Measurements from ENCODE around the gene MTARC1.

MTARC1 gene

DNA sequence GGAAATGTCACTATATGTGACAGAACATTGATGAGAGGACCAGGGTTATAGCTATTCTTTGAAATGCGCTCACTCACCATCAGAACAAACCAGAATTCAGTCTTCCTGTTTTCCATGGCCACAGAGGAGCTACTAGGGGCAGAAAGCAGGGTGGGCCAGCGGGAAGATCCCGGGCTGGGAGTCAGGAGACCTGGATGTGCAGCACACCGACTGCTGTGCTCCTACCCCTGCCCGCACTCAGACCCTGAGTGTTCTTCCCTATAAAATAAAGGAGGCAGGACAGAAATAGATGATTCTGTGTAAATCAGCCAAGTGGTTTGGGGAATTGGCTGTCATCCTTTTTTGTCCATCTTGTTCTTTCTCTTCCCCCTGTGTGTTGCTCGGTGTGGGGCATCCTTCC lies 21.0 kb downstream of the MTARC1 start:
- DNase-seq = no peak

DNA sequence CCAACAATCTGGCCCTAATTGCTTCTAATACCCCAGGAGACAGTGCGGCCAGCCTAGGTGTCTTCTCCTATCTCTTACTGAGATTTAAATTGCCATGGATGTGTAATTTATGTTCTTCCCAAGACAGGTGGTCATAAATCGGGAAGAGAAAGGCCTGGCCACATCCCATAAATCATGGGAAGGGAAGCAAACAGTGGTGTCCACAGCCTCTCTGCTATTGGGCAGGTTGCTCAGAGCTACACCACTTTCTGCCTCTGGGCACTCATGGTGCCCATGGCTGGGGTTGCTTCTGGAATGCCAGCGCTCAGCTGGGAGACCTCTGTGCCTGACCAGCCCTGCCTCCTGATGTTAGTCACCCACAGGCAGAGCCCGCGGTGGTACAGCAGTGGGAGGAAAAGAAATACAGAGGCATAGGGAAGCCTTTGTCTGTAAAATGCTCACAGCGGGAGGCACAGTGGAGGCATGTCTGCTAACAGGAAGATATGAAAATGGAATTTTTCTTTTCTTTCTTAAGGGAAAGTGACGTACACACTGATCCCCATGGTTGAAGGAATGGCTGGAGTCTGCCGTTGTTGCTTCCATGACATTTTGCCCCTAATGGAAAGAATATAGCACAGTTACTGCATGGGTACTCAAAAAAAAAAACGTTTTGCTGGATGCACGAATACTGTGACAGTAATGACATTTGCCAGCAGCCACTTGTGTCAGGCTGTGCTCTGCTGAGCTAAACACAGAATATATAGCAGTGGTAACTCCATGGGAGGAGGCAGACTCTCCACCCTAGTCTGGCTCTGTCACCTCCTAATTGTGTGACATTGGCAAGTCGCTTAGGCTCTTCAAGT lies 21.9 kb downstream of the MTARC1 start:
- peak; percentile 27 for DNase-seq

DNA sequence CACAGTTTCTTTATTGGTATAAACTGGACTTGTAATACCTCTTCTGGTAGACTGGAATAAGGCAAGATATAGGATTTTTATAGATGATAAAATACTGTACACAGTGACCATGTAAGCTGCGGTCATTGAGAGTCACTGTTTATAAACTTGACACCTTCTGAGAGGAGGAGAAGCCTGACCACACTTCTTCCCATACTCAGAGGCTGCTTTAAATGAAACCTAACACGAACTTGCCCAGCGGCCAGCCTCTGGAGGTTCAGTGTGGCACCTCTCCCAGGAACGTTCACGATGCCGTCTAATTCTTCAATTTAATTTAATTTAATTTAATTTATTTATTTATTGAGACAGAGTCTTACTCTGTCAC lies 22.5 kb downstream of the MTARC1 start:
- no peak for DNase-seq

DNA sequence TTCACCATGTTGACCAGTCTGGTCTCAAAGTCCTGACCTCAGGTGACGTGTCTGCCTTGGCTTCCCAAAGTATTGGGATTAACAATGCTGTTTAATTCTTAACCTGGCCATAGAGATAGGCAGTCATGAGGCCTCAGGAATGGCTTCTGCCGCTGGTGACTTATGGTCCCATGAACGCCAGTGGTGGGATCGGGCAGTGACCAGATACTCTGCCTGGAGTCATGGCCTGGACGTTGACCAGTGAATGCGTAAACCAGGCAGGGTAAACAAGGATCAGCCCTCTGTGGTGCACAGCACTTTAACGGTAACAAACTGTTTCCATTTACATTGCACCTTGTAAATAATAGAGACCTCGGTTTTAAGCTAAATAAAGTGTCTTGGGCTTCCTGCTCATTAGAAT lies 23.0 kb downstream of the MTARC1 start:
- no peak for DNase-seq

DNA sequence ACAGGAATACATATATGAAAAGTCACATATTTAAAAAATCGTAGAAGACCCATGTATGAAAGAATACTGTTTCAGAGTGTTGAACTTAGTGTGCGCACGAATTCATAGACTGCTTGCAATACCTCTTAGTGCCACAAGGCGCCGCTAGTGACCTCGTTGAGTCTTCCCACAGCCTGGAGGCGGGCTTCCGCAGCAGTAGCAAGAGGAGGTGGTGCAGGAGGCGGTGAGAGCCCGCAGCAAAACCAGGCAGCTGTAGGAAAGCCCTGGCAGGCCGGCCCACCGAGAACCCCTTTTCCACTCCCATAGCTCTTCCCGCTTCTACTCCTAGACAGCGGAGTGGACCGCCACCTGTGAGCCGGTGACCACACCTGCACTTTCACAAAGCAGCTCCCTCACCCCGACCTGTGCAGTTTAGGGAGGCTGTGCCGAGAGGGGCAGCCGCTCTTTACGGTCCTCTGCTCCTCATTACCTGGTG lies 23.5 kb downstream of the MTARC1 start:
- peak; percentile 83 for DNase-seq

DNA sequence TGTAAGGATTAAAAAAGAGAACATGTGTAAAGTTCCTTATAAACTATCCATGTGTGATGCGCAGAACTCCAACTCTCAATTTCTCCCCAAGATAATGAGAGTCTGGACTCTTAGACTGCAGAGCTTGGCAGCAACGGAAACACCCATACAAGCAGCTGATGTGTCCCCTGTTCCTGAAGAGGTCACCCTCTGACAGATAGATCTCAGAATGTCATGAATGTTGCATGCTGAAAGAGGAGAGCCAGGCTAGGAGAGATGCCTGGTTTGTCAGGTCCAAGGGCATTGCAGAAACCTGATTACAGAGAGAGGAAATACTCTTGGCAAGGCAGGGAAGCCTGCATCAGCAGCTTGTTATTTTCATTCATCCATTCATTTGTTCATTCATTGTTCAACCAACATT lies 24.2 kb downstream of the MTARC1 start:
- DNase-seq = no peak

DNA sequence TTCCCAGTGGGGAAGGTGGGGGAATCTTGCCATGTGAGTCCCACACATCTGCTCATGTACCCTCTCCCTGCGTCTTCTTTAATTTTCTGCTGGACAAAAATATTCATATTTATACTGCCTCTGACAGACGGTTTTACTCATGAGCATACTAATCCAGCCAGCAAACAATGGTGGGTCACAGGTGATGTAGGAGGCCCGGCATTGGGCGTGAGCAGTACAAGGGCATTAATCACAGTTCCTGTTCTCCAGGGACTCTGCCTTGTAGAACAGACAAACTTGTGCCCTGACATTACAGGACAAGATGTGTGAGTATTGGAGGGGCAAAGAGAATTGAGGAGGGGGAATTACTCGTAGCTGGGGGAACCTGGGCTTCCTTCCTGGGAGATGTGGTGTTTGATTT lies 25.0 kb downstream of the MTARC1 start:
- no peak for DNase-seq

DNA sequence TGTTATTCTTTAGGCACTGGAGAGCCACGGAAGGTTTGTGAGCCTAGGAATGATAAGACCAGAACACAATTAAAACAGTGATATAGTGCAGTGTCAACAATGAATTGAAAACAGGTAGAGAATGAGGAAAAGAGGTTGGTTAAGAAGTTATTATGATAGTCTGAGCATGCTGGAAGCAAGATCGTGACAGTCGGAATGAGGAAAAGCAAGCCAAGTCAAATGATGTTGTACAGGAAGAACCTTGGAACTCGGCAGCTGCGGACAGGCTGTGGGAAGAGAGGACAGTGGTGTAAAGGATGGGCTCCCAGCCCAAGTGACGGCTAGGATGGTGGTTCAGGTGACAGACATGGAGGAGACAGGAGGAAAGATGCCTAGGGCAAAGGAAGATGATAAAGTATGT lies 25.6 kb downstream of the MTARC1 start:
- no peak for DNase-seq

DNA sequence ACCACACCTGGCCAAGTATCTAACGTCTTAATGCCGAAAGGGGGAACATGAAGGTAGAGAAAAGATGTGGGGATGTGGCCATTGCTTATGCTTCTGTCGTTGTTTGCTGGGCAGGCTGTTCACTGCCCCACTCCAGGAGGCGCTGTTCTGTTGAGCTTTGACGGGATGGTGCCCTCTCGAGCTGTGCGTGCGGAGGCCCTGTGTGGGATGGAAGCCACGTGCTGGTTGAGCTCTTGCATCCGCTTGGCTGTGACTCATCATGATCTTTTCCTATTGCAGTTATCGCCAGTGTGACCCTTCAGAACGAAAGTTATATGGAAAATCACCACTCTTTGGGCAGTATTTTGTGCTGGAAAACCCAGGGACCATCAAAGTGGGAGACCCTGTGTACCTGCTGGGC lies 26.3 kb downstream of the MTARC1 start:
- no peak for DNase-seq

DNA sequence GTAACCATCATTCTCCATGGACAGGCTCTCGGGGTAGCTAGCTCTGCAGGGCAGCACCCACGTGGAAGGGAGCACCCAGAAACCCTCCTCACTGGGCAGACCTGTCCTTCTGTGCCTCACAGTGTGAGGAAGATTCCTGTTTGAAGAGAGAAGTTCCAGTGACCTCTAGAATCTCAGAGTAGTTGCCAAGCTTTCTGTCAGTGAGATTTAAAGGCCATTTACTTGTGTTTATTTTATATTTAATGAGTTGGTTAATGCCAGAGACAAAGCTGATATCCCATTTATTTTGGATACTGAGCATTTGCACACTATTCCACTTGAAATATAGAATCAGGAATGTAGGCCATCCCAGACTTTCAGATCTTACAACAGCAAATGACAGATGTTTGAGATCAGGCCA lies 28.7 kb downstream of the MTARC1 start:
- no peak for DNase-seq

DNA sequence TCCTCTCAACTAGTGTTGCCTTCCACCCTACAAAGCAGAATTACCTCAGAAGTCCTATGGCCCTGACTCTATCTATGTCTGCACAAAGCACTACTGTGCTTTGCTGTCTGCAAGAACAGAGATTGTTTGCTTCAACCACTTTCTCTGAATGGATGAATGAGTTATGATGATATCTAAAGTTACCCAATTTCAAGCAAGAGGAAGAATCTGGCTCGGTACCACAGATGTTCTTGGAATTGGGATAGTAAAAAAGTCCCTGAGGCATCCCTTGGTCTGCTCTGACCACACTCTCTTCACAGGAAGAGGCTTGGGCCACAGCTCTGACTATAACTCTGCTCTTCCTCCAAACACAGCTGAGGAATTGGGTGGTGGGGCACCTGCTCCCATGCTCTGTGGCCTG lies 31.2 kb downstream of the MTARC1 start:
- peak; percentile 27 for DNase-seq

DNA sequence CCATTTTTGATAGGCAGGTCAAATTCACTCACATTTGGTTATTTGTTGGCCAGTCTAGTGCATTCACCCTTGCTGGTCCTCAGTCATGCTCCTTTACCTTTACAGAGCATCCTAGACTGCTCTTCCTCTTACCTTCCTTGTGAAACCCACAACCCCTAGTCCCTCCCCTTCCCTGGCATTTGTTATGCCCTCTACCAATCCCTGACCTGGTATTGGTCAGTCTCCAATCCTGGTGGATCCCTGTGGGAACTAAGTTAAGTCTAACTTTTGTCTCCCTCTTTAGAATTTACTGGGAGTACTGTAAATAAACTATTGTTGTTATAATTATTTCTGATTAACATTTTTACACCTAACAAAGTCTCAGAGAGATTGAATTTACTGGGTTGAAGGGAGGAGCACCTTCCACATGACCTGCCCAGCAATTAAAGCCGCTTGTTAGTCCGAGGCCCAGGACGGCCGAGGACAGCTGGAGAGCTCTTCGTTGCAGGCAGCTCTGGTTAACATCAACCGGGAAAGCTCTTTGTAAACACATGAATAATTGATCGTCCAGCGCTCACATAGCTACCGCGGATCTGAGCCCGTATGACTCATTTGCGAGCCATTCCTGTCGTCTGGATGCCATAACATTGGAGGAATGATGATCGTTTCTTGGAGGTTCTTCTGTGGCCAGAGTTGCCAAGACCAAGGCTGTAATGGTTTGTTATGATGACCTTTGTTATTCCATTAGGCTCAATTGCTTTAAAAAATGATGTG lies 31.9 kb downstream of the MTARC1 start:
- DNase-seq = peak; percentile 89

DNA sequence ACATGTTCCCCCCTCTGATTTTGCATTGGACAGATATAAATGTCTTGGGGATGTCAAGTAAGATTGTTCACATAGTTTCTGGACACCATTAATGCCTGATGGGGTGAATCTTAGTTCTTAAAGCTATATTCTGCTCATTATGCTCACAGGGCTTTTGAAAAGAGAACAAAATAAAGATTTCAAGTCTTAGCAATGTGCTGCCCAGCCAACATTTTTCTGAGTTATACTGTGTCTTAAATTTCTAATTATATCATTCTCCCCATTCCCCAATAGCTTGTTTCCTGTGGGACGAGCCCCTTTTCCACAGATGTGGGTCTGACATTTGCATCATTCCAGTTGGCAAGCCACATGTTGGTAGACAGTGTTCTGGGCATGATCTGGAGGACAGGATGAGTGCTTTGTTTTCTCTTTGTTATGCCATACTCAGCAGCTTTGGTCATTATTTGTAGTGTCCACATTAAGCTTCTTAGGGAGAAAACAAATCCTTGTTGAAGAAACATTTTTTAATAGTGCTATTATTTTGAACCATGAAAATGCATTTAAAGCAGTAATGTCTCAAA lies 32.8 kb downstream of the MTARC1 start:
- DNase-seq = no peak

DNA sequence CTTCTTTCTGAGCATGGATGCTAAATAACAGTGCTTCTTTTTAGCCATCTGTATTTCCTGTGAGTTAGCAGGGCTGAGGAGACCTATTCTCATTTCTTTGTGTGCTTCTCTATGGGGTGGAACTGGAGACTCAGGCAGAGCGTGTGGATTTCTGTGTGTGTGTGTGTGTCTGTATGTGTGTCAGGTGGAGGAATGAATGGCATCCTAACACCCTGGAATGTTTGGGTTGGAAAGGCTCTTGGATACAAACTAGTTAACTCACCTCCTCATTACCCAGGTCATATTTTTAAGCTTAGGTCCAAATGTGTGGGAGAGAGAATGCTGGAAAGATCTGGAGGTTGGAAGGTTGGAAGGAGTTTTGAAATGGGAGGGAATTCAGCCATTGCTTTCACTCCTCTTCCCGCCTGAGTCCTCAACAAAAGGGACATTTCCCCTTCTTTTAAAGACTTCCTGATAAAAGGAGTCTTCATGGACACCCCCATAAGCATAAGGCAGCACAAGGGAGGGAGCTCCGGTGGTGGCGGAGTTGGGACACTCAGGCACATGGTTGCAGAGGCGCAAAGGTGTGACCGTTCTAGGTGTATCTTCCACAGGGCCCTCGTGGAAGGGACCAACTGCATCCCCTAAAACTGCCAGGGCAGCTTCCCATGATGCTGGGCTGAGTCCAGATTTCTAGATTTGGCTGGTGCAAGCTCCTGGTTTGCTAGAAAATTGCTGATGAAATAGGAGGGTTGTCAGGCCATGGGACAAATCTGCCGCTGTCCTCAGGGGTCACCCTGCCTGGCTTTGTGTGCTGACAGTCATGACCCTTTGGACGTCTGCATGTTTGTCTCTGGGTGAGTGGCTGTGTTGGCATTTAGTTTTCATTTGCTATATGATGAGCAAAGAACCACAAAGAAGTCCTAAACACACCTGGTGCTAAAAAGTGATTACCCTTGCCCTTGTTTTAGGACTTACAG lies 37.6 kb downstream of the MTARC1 start:
- peak; percentile 45 for DNase-seq

DNA sequence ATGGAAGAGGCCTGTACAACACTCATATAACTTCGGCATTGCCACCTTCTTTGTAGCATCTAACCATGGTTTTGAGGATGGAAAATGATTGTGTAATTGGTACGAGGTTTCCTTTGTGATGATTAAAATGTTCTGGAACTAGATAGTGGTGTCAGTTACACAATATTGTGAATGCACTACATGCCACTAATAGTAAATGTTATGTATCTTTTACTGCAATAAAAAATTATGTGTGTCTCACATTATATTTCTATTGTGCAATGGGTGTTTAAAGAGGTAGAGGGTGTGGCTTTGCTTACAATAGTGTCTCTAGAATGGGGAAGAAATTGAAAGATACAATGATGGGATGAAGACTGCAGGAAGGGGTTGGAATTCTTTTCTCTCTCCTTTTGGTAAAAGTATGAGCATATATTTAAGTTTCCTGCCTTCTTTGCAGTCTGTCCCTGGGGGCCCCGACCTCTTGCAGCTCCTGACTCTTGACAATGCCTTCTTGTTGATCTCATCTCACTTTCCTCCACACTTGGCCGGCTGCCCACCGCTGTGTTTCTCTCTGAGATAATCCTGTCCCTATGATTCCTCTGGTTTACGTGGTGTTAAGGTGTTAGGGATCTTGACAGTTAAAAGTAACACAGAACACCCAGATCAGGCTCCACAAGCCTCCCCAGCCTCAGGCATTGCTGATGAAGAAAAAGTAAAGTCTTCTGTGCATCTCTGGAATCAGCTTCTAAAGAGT lies 39.3 kb downstream of the MTARC1 start:
- DNase-seq = no peak

DNA sequence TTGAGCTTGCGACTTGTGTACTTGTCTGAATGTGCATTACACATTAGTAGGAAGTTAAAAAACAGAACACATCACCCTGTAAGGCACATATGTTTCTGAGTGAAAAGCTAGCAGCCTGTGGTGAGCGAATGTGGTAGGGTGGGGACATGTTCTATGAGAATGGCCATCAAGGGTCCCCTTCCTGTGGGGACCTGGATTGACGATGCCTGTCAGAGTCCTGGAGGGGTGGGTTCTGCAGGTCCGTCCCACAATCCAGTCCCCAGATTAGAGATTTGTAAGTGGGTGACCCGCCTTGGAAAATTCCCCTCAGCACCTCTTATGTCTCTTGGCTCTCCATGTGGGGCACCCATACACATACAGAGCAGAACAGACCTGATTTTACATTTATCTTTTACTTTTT lies 40.0 kb downstream of the MTARC1 start:
- no peak for DNase-seq

DNA sequence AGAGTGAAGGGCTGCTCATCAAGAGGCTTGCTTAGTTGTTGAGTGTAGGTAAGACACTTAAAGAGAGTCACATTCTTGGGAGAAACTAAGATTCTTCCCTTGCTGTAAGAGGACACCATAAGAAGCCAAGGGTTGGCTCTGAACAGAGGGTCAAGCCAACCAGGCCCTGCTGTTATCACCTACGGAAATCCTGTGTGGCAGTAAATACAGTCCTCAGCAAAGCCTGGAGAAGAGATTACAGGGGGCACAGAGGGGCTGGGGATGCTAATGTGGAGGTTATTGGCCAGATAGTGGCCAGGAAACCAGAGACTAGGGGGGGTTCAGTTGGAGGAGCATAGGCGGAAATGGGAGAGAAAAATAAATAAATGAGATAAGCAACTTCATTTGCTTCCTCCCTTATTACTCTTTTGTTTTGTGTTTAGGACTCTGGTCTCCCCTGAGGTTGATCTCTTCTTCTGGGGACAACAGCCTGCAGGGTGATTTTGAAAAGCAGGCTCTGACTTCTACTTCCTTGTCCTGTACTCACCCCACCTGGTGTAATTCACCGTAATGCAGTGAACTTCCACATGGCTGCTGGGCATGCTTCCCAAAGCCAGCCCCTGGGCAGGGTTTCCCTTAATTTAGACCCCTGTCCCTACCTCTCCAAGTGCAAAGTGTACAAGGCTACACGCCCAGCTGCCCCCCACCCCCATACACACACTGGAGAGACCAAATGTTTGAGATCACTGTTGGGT lies 40.9 kb downstream of the MTARC1 start:
- no peak for DNase-seq

DNA sequence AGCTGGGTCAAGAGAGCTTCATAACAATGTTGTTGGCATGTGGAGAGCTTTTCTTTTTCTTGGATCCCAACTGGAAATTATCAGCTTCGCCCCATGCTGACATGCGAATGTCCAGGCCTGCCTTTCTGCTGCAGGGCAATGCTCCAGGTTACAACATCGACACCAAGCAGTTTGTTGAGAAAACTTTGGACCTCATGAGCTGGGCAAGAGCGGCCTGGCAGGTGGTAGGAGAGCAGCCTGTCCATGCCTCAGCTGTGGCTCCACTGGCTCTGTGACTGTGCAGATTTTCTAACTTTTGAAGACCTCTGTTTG lies 41.4 kb downstream of the MTARC1 start:
- no peak for DNase-seq

DNA sequence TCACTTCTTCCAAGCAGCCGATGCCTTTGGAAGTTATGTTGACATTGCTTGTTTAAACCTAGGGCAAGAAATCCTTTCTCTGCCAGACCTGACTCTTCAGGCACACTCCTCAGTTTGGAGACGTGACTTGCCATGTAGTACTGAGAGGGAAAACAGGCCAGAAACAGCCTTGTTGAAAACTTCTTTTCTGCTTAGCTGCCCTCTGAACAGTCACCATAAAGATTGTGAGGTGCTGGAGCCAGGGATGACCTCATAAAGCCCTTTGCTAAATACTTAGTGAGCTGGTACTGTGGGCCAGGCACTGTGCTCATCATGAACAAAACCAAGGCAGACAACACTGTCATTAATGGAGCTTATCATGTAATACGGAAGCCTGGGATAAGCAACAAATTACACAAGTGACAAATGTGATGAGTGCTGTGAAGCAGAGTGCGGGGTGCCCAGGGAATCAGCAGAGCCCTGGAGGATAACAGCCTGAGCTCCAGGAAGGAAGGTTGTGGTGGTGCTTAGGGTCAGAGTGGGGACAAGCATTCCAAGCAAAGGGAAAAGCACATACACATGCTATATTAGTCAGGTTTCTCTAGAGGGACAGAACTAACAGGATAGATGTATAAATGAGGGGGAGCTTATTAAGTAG lies 42.4 kb downstream of the MTARC1 start:
- no peak for DNase-seq

DNA sequence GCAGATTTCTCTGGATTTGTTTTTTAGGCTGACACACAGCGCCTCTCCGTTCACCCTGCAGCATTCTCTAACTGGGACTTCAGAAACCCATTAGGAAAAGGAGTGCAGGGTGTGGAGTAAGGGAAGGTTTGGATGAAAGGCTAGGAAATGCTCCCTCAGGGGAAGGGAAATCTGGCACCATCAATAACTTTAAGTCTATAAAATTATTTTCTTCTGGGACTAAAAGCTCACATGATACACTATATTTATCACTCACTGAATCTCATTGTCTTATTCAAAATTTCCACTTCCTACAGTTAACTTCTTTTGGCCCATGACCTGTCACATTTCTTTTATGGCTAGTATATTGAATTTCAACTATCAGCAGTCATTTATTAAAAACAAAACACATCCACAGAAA lies 46.7 kb downstream of the MTARC1 start:
- no peak for DNase-seq
